Brain microvascular endothelial cell (primary cell): ENCODE data around the gene TBX3.
"Not testable (repeated sequence)": the region's sequence is repeated elsewhere in the genome, so short reads cannot be mapped to it uniquely, and the experiment has no call there.

Experiments used
- DNase-seq: peaks from one replicate; pipeline ENCODE4 v3.0.0-alpha.2; 2020
- H3K27ac ChIP-seq: fragments of 250-450 bp; sonication (Bioruptor Pico); 2 replicates; pipeline ENCODE4 v1.5.1; 2020; ENCODE audit warnings: mild to moderate bottlenecking, moderate library complexity
- H3K27me3 ChIP-seq: fragments of 250-450 bp; sonication (Bioruptor Pico); replicated peaks from 2 replicates; pipeline ENCODE4 v1.5.1; 2020; ENCODE audit warnings: mild to moderate bottlenecking
- H3K36me3 ChIP-seq: fragments of 250-450 bp; sonication (Bioruptor Pico); replicated peaks from 2 replicates; pipeline ENCODE4 v1.5.1; 2020; ENCODE audit warnings: mild to moderate bottlenecking
- H3K4me3 ChIP-seq: 2 replicates; pipeline ENCODE4 v1.5.1; 2011; ENCODE audit warnings: low read depth, mild to moderate bottlenecking, control low read depth, low read length, moderate library complexity
- CTCF ChIP-seq: IDR thresholded peaks from 2 replicates; pipeline ENCODE4 v1.5.1; 2011; ENCODE audit warnings: low read depth, mild to moderate bottlenecking, moderate library complexity, low read length, control low read depth, inconsistent platforms; ENCODE audit errors: missing control alignments
- in situ Hi-C: cut with HindIII; loops from 2 replicates; pipeline ENCODE4 v1.10.0; 2017; ENCODE audit warnings: low sequenced_read_pairs, low pct_ligation_motif_present

The TBX3 gene

GRCh38 chr12:114713466-114714215 is 29.7 kb upstream of the TBX3 start:
- Histone ChIP-seq H3K27ac (no peak overlapping the region), H3K27me3 (peaks cover 7% of the 10 kb centered on the region), H3K4me3 (no peak overlapping the region), H3K36me3 (no peaks in the 10 kb centered on the region)
- in situ Hi-C loops = no loop called here
- no peak for TF ChIP-seq CTCF
- DNase-seq = no peak

- no peak for TF ChIP-seq CTCF
- no peak overlapping the region for H3K27ac ChIP-seq
- no peak for DNase-seq
- no peak overlapping the region for H3K4me3 ChIP-seq
- peaks cover 7% of the 10 kb centered on the region for H3K27me3 ChIP-seq
- in situ Hi-C loops = no loop called here
- H3K36me3 ChIP-seq = no peaks in the 10 kb centered on the region
Measured at GRCh38 chr12:114711689-114712152, 27.7 kb upstream of the TBX3 start.

- H3K4me3 ChIP-seq = no peak overlapping the region
- DNase-seq = no peak
- in situ Hi-C loops = no loop called here
- peaks cover 7% of the 10 kb centered on the region for H3K27me3 ChIP-seq
- TF ChIP-seq CTCF = no peak
- H3K36me3 ChIP-seq = no peaks in the 10 kb centered on the region
- no peak overlapping the region for H3K27ac ChIP-seq
Measured at GRCh38 chr12:114710151-114710550, 26.2 kb upstream of the TBX3 start.

- Histone ChIP-seq H3K36me3 (no peaks in the 10 kb centered on the region), H3K4me3 (no peak overlapping the region), H3K27me3 (peaks cover 8% of the 10 kb centered on the region), H3K27ac (no peak overlapping the region)
- TF ChIP-seq CTCF = no peak
- no peak for DNase-seq
- in situ Hi-C loops = no loop called here
Measured at GRCh38 chr12:114709112-114709511, 25.1 kb upstream of the TBX3 start.

- in situ Hi-C loops, DNase-seq, H3K4me3 ChIP-seq, H3K27ac ChIP-seq, H3K36me3 ChIP-seq: not testable (repeated sequence)
- H3K27me3 ChIP-seq = peaks cover 13% of the 10 kb centered on the region
Measured at GRCh38 chr12:114708598-114708997, 24.6 kb upstream of the TBX3 start.

GRCh38 chr12:114704096-114704495 is 20.1 kb upstream of the TBX3 start:
- Histone ChIP-seq H3K27ac (no peak overlapping the region), H3K27me3 (peaks cover 44% of the 10 kb centered on the region), H3K4me3 (no peak overlapping the region), H3K36me3 (no peaks in the 10 kb centered on the region)
- DNase-seq = no peak
- in situ Hi-C loops = no loop called here
- no peak for TF ChIP-seq CTCF
